ENCODE results near the gene OLIG1.

OLIG1 gene
- 0 reads per million in 2 donors for total RNA-seq

DNA sequence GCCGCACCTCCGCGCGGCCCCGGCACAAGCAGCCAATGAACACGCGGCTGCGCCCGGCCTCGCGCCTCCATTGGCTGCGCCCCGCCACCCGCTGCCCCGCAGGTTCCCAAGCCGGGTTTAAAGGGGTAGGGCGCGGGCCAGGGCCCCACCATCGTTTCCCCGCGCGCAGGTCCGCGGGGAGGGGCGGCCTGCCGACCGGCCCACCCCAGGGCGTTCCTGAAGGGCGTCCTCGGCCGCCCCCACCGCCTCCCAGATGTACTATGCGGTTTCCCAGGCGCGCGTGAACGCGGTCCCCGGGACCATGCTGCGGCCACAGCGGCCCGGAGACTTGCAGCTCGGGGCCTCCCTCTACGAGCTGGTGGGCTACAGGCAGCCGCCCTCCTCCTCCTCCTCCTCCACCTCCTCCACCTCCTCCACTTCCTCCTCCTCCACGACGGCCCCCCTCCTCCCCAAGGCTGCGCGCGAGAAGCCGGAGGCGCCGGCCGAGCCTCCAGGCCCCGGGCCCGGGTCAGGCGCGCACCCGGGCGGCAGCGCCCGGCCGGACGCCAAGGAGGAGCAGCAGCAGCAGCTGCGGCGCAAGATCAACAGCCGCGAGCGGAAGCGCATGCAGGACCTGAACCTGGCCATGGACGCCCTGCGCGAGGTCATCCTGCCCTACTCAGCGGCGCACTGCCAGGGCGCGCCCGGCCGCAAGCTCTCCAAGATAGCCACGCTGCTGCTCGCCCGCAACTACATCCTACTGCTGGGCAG is at the start of gene OLIG1:
OLIG1 (plus strand) TSS at position 148 of the 750 bp plus-strand sequence; CDS start at position 254, 106 bp downstream.
- DNase-seq = no peak

- DNase-seq = no peak
Measured at GRCh38 chr21:33020558-33021100, 49.3 kb upstream of the OLIG1 start.

DNA sequence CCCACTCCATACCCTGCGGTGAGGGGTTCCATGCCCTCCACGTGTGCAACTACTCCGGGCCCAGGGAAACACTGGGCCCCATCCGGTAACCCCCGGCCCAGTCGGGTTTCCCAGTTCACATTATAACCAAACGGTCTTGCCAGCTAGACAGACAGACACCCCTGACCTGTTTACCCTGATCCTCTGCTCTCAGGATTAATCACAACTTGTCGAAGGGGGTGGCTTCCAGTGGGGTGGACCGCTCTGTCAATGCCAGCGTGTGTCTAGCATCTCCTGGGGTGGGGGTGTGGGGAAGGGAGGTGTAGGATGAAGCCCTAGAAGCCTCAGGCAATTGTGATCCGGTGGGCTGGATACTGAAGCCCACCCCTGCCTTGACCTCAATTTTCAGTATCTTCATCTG is 48.8 kb upstream of the OLIG1 start:
- DNase-seq = no peak

DNA sequence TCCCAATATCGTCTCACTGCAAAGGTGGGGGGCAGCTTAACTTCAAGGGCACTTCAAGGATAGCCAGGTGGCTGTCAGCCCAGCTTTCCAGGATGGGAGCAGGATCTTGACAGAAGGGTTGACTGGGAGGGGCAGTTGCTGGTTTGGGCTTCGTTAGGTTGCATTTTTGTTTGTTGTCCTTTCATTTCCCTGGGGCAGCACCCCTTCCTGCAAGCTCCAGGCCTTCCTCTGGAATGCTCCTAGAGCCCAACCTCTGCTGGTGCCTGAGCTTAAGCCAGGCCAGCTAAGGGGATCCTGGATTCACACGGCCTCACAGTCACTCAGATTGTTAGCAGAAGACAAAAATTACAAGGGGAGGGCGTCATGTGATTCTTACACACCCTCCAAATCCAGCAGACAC is 48.3 kb upstream of the OLIG1 start:
- DNase-seq = no peak

DNA sequence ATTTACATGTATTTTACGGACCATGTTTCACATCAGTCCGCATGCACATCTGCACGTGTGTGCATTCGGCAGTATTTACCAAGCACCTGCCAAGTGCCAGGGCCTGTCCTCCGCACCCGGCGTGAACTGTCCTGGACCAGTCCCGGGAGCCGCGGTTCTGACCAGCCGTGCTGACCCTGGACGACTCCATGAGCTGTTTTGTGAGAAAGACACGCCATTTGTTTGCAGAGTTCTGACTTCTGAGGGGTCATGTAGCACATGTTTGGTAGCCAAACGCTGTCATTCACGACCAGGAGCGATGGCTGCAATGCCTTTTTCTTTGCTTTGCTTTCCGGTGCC is 47.5 kb upstream of the OLIG1 start:
- no peak for DNase-seq

DNA sequence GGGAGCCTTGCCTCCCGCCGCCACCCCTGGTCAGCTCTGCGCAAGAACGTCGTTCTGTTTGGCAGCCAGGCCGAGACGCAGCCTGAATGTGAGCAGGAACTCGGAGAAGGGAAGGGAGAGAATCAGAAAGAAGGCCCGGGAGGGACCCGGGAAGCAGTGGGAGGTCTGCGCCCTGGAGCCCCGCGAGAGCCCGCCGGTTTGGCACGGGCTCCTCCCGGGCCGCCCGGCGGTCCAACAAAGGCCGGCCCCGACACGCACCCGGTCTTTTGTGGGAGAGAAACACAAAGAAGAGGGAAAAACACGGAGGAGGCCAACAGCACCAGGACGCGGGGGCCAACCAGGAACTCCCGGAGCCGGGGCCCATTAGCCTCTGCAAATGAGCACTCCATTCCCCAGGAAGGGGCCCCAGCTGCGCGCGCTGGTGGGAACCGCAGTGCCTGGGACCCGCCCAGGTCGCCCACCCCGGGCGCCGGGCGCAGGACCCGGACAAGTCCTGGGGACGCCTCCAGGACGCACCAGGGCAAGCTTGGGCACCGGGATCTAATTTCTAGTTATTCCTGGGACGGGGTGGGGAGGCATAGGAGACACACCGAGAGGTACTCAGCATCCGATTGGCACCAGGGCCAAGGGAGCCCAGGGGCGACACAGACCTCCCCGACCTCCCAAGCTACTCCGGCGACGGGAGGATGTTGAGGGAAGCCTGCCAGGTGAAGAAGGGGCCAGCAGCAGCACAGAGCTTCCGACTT is 46.9 kb upstream of the OLIG1 start:
- DNase-seq = no peak

DNA sequence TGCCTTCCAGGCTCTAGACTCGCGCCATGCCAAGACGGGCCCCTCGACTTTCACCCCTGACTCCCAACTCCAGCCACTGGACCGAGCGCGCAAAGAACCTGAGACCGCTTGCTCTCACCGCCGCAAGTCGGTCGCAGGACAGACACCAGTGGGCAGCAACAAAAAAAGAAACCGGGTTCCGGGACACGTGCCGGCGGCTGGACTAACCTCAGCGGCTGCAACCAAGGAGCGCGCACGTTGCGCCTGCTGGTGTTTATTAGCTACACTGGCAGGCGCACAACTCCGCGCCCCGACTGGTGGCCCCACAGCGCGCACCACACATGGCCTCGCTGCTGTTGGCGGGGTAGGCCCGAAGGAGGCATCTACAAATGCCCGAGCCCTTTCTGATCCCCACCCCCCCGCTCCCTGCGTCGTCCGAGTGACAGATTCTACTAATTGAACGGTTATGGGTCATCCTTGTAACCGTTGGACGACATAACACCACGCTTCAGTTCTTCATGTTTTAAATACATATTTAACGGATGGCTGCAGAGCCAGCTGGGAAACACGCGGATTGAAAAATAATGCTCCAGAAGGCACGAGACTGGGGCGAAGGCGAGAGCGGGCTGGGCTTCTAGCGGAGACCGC is 46.3 kb upstream of the OLIG1 start:
- no peak for DNase-seq

- DNase-seq = no peak
Measured at GRCh38 chr21:33024201-33025103, 45.5 kb upstream of the OLIG1 start.

- no peak for DNase-seq
Measured at GRCh38 chr21:33025106-33025488, 44.8 kb upstream of the OLIG1 start.

- no peak for DNase-seq
Measured at GRCh38 chr21:33025489-33026442, 44.2 kb upstream of the OLIG1 start, which contains the start of gene OLIG2. TSS of gene OLIG2 (plus strand) at chr21:33025935. CDS start at chr21:33026863, 928 bp downstream.

- DNase-seq = no peak
Measured at GRCh38 chr21:33026443-33026858, 43.5 kb upstream of the OLIG1 start.

GRCh38 chr21:33026878-33027400 is 43.0 kb upstream of the OLIG1 start:
- no peak for DNase-seq

GRCh38 chr21:33027401-33028286 is 42.3 kb upstream of the OLIG1 start:
- no peak for DNase-seq

DNA sequence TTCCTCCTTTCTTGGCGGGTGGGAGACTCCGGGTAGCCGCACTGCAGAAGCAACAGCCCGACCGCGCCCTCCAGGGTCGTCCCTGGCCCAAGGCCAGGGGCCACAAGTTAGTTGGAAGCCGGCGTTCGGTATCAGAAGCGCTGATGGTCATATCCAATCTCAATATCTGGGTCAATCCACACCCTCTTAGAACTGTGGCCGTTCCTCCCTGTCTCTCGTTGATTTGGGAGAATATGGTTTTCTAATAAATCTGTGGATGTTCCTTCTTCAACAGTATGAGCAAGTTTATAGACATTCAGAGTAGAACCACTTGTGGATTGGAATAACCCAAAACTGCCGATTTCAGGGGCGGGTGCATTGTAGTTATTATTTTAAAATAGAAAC is 41.7 kb upstream of the OLIG1 start:
- DNase-seq = no peak

GRCh38 chr21:33028773-33029384 is 41.1 kb upstream of the OLIG1 start:
- DNase-seq = no peak

DNA sequence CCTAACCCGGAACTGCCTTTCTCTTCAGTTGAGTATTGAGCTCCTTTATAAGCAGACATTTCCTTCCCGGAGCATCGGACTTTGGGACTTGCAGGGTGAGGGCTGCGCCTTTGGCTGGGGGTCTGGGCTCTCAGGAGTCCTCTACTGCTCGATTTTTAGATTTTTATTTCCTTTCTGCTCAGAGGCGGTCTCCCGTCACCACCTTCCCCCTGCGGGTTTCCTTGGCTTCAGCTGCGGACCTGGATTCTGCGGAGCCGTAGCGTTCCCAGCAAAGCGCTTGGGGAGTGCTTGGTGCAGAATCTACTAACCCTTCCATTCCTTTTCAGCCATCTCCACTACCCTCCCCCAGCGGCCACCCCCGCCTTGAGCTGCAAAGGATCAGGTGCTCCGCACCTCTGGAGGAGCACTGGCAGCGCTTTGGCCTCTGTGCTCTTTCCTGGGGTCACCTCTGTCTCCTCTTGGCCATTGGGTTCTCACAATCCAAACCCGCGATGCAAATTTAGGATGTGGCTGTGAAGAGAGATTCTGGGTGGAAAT is 40.5 kb upstream of the OLIG1 start:
- no peak for DNase-seq

DNA sequence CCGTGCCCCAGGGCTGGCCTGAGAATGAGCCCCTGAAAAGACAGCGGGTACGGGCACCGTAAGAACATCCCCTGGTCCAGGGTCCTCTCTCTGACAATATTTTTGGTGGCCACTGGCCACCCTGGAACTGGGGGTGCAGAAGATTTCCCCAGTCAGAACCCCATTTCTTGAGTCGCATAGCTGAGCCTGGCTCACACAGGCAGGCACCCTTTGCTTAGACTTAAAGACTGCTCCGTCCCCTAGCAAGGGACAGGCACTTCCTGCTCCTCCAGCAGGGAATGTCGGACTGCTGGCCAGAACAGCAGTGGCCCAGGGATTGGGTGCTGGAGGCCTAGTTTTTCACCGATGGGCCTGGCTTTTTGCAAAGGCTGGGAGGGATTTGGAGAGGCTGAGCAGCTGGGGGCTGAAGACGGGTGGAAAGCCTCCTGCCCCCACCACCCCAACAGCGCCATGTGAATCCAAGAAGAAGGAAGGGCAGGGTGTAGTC is 39.9 kb upstream of the OLIG1 start:
- DNase-seq = no peak

- no peak for DNase-seq
Measured at GRCh38 chr21:33030633-33031032, 39.3 kb upstream of the OLIG1 start.

All from T-helper 9 cell (primary cell).